NCI-H510A treated with DMSO at 0.1 percent for 48 hours (cell line): Measurements from ENCODE around the gene SH3PXD2A.
"Not testable (repeated sequence)": the region's sequence is repeated elsewhere in the genome, so short reads cannot be mapped to it uniquely, and the experiment has no call there.

Source experiments
- DNase-seq: peaks from one replicate; lab custom pipeline; 2025; lab: John Stamatoyannopoulos, UW

The SH3PXD2A gene

DNA sequence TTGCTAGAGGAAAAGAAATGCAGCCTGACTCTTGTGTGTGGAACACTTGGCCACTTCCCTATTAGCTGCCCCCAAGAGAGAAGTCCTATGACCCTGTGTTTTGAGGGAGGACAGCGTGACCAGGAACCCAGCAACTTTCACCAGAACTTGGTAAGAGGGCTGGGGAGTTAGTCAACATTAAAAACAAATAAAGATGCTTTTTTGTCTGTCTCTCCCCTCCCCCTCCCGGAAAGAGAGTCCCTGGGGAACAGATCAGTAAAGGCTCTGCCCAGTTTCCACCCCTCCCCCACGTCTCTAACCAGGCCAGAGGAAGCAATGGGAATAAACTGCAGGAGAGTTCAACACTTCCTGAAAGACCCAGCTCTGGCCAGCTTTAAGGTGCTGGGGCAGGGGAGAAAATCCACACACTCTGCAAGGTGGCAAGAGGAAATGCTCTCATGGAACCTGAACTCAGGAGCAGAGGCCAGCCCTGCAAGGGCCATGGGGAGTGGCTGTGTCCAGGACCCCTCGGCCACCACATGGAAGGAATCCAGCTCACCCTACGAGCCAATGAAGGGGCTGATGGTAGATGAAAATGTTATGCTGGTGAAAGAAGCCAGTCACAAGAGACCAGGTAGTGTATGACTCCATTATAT, 21.5 kb downstream of the SH3PXD2A start:
- peak; percentile 75 for DNase-seq

DNA sequence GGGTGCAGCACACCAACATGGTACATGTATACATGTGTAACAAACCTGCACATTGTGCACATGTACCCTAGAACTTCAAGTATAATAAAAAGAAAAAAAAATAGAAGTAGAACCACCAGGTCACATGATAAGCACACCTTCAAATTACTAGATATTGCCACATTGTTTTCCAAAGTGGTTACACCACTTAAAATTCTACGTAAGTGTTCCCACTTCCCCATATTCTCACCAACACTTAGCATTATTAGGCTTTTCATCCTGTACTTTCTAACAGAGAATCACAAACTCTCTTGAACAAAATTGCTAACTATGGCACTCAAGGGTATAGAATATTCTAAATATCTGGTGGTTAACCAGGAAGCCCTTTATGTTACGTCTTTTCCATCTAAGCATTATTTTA, 22.6 kb downstream of the SH3PXD2A start:
- no peak for DNase-seq

- no peak for DNase-seq
Measured at GRCh38 chr10:103829838-103830465, 25.4 kb downstream of the SH3PXD2A start.

DNA sequence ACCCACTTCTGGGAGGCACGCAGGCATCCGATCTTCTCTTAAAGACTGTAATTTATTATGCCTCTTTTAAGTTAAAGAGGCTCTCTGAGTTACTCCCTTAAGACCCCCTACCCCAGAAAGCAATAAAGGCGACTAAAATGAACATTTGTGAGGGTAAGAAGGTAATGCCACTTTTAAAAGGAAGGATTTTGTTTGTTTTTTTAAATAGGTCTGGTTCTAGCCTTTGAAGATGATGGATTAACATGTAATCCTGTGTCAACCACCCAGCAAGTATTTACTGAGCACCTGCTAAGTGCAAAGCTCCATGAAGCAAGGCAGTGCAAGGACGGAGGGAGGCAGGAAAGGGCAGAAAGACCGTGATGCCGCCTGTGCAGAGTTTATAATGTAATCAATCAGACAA, 26.1 kb downstream of the SH3PXD2A start:
- DNase-seq = no peak

GRCh38 chr10:103828587-103829197, 26.7 kb downstream of the SH3PXD2A start:
- no peak for DNase-seq

GRCh38 chr10:103828107-103828506, 27.3 kb downstream of the SH3PXD2A start:
- DNase-seq = no peak

GRCh38 chr10:103826885-103827284, 28.5 kb downstream of the SH3PXD2A start:
- no peak for DNase-seq

GRCh38 chr10:103824281-103824680, 31.1 kb downstream of the SH3PXD2A start:
- no peak for DNase-seq

- DNase-seq = no peak
Measured at GRCh38 chr10:103823706-103824272, 31.6 kb downstream of the SH3PXD2A start.

DNA sequence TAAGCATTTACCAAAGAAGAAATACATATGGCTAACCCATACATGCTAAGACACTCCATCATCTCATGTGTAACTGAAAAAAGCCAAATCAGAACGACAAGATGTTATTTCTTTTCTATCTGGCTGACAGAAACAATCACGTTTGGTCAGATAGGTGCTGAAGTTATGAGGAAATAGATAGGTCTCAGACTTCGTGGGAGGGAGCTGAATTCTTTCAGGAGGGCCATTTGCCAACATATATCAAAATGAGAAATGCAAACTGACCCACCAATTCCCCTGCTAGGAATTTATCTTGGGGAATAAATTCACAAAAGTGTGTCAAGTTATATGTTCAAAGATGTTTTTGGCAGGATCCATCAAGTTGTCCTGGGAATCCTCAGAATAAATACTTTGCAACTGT, 32.6 kb downstream of the SH3PXD2A start:
- DNase-seq = no peak

- no peak for DNase-seq
Measured at GRCh38 chr10:103822107-103822716, 33.2 kb downstream of the SH3PXD2A start.

- DNase-seq = no peak
Measured at GRCh38 chr10:103820101-103821062, 35.0 kb downstream of the SH3PXD2A start.

- DNase-seq = no peak
Measured at GRCh38 chr10:103819493-103819892, 35.9 kb downstream of the SH3PXD2A start.

DNA sequence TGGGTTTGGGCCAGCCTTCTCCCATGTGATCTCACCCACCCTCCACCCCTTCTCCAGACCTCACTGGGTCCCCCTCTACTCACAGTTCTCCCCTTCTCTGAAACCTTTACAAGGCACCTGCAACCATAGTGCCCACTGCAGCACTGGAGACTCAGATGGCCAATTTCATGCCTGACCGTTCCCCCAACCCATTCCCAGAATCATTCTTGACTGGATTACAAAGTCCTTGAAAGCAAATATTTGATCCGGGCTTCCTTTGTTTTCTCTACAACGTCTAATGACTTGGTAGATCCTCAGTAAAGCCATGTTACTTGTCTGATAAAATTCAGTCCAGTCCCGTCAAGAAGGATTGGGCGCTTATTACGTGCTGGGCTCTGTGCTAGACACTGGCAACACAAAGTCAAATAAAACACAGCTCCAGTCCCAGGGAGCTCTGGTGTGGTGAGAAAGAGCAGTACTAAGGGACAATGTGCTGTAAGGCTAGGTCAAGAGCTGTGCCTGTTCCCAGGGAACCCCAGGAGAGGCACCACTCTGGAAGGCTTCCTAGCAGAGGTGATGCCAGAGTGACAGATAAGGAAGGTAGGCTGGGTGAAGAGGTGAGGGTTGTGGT, 36.5 kb downstream of the SH3PXD2A start:
- DNase-seq = no peak

DNA sequence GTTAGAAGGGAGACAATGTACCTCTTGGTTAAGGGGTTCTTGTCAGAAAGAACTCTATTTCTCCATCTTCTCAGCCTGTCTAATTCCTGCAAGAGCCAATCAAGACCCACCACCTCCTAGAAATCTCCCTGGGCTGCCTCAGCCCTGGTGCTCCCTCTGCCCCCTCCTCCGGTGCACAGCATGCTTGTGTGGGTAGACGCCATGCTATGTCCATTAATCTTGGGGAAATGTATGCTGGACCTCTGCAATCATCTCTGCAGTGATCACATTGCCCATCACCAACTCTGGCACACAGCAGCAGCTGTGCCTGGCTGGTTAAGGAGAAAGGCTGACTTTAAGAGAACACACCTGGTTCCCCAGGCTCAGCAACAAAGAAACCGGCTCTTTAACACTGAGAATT, 37.3 kb downstream of the SH3PXD2A start:
- no peak for DNase-seq

DNA sequence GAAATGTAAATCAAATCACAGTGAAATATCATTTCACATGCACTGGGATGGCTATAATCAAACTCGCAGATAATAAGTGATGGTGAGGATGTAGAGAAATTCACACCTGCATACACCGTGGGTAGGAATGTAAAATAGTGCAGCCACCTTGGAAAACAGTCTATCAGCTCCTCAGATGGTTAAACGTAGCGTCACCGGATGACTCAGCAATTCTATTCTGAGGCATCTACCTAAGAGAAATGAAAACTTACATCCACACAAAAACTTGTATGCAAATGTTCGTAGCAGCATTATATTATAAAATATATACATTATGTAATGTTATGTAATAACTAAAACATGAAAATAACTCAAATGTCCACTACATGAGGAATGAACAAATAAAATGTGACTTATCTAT, 38.9 kb downstream of the SH3PXD2A start:
- DNase-seq = peak; percentile 27

GRCh38 chr10:103814626-103815370, 40.6 kb downstream of the SH3PXD2A start:
- no peak for DNase-seq

DNA sequence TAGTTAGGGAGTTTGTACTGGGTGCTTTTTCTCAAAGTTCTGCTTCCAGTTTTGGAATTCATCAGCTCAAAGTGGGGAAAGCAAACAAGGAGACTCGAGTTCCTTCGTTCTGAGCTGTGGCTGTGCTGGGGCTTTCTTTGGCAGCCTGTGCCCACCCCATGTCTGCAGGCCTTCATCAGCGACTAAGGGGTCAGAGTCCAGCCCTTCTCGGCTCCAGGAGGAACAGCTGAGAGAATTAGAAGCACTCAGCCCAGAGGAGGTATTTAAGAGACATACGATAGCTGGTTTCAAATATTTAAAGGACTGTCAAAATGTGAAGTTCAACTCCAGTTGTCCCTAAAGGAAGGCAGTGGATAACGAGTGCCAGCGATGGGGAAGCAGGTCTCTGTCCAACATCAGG, 41.3 kb downstream of the SH3PXD2A start:
- DNase-seq = no peak

DNA sequence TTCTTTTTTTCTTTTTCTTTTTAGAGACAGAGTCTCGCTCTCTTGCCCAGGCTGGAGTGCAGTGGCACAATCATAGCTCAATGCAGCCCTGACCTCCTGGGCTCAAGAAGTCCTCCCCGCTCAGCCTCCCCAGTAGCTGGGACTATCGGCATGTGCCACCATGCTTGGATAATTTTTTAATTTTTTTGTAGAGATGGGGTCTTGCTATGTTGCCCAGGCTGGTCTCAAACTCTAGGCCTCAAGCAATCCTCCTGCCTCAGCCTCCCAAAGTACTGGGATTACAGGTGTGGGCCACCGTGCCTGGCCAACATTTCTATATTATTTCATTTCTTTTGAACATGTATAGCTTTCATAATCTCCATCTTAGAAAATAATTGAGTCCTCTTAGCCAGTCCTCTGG, 42.1 kb downstream of the SH3PXD2A start:
- DNase-seq = not testable (repeated sequence)

DNA sequence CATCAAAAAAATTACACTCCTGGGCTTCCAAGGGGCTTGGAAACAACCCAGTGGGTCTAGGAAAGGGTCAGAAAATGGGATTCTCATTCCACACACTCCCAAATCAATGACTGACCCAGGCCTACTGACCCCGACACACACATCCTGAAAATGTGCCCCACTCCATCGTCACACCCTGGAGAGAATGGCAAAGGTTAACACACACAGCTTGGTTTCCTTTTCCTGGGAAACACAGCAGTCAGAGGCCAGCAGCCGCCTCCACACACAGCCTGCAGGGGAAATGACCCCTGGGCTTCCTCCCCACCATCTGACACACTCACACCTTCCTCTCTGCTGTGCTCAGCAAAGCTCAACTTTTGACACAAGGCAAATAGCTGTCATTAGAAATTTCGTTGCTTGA, 42.9 kb downstream of the SH3PXD2A start:
- no peak for DNase-seq
